Measurements from ENCODE around the gene DLGAP4.

DLGAP4 gene

GRCh38 chr20:36274181-36274841 lies 31.8 kb upstream of the DLGAP4 start:
- DNase-seq (ENCODE audit: low spot score) = no peak

DNA sequence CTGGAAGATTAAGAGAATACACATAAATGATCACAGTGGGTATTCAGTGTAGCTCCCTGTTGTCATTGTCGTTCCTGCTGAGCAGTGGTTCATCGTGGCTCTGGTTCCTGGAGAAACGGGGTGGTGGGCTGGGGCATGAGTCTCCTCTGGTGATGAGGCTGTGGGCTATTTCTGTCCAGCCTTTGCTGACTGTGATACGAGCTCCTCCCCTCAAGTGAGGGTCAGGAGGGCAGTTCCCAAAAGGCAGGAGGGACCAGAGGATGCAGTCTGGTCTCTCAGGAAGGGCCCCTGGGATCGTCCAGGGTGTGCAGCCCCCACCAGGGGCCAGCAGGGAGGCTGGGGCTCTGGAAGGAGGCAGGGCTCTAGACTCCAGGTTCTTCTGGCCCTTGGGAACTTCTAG lies 31.1 kb upstream of the DLGAP4 start:
- DNase-seq (ENCODE audit: low spot score) = no peak

- no peak for DNase-seq (ENCODE audit: low spot score)
Observed at GRCh38 chr20:36275441-36276189, 30.5 kb upstream of the DLGAP4 start.

- no peak for DNase-seq (ENCODE audit: low spot score)
Observed at GRCh38 chr20:36277546-36277945, 28.6 kb upstream of the DLGAP4 start.

DNA sequence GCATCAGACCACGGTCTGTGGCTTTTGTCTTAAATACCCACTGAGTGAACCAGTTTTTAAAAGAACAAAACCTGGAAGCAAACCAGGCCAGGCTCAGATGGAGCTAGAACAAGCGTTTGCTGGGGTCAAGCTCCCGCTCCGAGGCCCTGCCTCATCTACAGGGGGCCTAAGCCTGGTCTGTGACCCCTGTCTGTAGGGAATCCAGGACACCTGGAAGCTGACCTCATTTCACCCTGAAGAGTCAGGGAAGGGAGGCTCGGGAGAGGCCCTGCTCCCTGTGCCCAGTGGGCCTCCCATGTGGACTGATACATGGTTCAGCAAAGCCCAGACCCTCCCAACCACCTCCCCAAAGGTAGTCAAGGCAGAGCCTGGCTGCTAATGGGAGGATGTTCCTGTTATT lies 26.8 kb upstream of the DLGAP4 start:
- DNase-seq (ENCODE audit: low spot score) = no peak

DNA sequence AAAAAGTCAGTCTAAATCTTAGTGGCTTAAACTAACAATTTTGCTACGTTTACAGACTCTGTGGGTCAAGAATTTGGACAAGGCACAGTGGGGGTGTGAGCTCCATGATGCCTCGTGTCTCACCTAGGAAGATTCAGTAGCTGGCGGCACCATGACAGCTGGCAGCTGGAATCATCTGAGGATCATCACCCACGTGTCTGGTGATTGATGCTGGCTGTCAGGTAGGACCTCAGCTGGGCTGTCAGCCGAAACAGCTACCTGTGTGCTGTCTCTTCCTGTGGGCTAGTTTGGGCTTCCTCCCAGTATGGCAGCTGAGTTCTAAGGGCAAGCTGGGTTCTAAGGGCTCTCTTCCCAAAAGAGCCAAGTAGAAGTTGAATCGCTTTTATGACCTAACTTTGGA lies 26.4 kb upstream of the DLGAP4 start:
- no peak for DNase-seq (ENCODE audit: low spot score)

DNA sequence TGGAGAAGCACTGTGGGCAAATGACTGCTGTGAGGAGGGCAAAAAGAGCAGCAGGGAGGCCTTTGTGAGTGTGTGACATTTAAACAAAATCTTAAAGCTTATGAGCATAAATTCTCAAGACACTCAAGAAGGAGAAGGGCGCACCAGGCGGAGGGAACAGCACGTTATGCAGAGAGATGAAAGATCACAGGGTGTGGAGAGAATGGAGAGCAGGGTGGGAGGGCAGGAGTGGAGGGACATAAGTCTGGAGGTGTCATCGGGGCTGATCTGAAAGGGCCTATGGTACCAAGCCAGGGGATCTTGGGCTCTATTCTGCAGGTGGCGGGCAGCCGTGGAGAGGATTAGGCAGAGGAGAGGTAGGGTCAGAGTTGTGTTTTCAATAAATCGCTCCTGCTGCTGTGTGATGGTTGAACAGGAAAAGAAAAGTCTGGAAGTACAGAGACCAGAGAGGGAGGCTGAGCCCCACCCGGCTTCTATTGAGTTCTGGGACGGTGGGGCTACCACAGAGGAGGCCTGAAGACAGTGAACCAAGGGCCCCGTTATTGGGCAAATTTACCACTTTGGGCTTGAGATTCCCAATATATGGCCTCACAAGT lies 24.3 kb upstream of the DLGAP4 start:
- no peak for DNase-seq (ENCODE audit: low spot score)

GRCh38 chr20:36284751-36285150 lies 21.4 kb upstream of the DLGAP4 start:
- no peak for DNase-seq (ENCODE audit: low spot score)

- no peak for DNase-seq (ENCODE audit: low spot score)
Observed at GRCh38 chr20:36285746-36286447, 20.2 kb upstream of the DLGAP4 start.

GRCh38 chr20:36297656-36298055 lies 8.5 kb upstream of the DLGAP4 start:
- no peak for DNase-seq (ENCODE audit: low spot score)

DNA sequence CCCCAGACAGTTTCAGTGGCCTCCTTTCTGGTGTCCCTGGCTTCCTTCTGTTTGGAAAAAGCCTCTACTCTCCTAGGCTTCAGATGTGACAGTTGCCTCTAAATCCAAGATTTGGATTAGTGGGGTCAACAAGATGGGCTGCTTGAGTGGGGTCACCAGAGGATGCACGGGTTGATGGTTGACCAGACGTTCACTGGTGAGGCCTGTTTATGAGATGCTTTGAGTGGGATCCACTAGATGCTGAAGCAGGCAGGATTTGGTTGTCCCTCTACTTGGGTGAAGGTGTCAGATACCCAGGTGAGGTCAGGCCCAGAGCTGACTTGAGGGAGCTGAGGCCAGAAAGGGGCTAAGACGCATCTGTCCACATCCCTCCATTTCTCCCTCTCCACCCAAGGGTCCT lies 8.1 kb upstream of the DLGAP4 start:
- no peak for DNase-seq (ENCODE audit: low spot score)

- no peak for DNase-seq (ENCODE audit: low spot score)
Observed at GRCh38 chr20:36298795-36299339, 7.3 kb upstream of the DLGAP4 start.

- DNase-seq (ENCODE audit: low spot score) = no peak
Observed at GRCh38 chr20:36299459-36299858, 6.7 kb upstream of the DLGAP4 start.

DNA sequence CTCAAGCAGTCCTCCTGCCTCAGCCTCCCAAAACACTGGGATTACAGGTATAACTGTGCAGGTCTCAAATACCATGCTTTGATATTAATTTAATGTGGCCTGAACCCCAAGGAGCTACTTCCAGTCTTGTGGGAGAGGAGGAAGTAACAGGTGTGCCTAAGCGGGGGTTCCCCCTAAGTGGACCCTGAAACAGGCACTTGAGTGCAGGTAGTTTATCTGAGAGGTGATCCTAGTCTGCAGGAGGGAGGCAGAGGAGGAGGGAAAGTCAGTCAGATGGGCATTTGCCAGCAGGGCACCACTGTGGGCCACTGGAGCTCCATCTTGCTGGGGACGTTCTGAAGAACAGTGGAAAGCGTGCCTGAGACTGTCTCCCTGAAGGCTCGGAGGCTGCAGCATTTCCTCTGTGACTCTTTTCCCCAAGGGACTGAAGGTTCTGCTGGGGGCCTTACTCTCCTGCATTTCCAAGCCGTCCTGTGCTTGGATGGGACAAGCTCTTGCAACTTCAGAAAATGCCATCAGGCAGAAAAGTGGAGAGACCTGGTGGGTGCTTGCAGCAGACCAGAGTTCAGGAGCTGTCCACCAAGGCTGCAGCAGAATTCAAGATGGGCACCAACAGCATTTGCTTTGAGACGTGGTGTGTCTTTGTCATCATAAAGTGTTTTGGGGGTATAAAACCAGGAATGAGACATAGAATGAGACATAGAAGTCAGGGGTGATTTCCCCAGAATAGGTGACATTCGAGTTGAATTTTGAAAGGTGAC lies 4.6 kb upstream of the DLGAP4 start:
- DNase-seq (ENCODE audit: low spot score) = no peak

GRCh38 chr20:36303020-36303595 lies 3.0 kb upstream of the DLGAP4 start:
- no peak for DNase-seq (ENCODE audit: low spot score)

DNA sequence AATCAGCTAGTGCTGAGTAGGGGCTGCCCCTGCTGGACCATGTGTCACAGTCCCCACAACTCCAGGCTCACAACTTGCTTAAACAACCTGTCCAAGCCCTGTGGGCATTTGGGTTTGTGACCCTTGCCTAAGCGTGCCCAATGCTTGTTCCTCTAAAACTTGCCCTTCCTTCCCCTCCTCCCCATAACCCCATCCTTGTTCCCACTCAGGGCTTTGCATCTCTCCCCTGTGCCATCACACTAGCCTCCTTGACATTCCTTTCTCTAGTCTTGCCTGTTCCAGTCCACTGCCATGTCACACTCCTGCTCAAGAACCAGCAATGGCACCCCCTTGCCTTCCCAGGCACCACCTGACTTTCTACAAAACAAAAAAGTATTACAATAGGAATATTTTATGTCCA lies 2.3 kb upstream of the DLGAP4 start:
- no peak for DNase-seq (ENCODE audit: low spot score)

- no peak for DNase-seq (ENCODE audit: low spot score)
Observed at GRCh38 chr20:36304786-36305495, 1.2 kb upstream of the DLGAP4 start.

DNA sequence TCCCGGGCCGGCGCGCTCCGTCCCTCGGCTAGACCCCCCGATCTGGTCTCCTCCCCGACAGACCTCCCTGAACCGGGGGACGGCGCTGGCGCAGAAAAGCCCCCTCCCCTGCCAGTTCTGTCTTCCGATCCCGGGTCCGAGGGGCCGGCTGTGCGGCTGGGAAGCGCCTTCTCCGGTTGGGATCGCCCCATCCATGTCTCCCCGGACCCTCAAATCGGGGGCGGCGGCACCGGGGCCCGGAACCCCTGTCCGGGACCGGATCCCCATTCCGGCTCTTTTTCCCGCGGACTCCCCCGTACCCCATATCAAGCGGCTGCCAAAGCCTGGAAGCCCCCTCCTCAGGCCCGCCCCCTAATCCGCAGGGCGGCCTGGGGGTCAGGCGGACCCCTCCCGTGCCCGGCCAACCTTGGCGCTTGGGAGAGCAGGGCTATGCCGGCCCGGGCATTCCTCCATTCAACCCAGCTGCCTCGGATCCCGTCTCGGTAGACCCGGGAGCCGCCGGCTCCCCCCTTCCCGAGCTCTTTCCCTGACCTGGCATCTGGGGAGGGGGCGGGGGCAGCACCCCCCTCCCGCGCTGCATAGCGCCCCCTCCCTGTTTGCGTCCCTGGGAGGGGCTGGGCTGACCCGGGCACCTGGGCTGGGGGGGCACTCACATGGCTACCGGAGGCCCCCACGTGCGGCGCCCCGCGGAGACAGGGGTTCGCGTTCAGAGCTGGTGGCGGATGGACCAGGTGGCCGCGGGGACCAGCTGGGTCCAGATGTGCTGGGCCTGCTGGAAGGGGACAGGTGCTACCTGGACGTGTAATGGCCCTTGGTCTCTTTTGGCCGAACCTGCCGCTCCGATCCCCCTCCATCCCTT lies 643 bp downstream of the DLGAP4 start:
- DNase-seq (ENCODE audit: low spot score) = no peak

DNA sequence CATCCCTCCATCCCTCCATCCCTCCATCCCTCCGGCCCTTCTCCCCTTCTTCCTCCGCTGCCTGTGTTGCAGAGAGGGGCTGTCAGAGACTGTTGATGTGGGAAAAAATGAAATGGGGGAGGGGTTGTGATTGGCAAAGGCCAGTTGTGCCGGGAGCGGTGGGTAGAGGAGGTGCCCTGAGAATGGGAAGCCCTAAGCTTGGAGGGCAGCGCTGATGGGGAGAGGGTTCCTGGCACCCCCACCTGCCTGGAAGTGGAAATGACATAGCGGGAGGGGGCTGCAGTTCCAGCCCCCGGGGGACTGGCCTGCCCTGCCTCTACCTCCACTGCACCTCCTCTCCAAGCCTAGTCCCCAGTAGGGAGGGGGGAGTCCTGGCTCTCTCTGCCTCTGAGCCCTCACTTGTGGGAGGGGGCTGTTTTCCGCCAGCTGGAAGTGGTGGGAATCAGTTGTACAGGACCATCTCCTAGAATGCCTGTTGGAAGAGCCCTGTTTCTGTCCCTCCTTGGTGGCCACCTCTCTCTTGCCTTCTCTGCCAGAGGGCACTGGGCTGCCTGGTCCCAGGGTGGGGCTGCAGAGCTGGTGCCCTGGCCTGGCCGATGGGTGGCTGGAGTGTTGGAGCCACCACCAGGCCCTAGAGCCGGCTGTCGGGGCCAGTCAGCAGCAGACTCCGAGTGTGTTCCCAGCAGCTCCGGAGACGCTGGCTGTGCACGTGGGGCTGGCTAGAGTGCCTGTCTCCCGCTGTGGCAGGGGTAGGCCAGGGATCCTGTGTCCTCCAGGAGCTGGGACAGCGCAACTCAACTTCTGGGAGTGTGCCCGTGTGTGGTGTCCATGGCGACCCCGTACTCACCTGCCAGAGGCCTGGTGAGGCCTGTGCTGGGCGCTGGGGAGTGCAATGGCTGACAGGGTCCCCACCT lies 1.5 kb downstream of the DLGAP4 start:
- no peak for DNase-seq (ENCODE audit: low spot score)
